SU-DHL-6 (cell line): ENCODE data around the gene ANKRD18B.
"Not testable (repeated sequence)": the region's sequence is repeated elsewhere in the genome, so short reads cannot be mapped to it uniquely, and the experiment has no call there.

Source experiments
- H2AFZ ChIP-seq: fragments of 200-600 bp; sonication (generic); 2 replicates; pipeline ENCODE4 v1.6.1; 2014; ENCODE audit warnings: low read depth, mild to moderate bottlenecking, moderate library complexity, mixed read lengths, antibody characterized with exemption, low read length; ENCODE audit not compliant: severe bottlenecking
- H3F3A ChIP-seq: fragments of 200-600 bp; shearing (Covaris generic); 2 replicates; pipeline ENCODE4 v1.6.0; 2016; ENCODE audit warnings: antibody characterized with exemption, mild to moderate bottlenecking; ENCODE audit not compliant: insufficient read depth
- H3K27ac ChIP-seq: fragments of 200-600 bp; sonication (generic); 2 replicates; pipeline ENCODE4 v1.5.1; 2016; ENCODE audit warnings: low read depth, mild to moderate bottlenecking, low read length, moderate library complexity, mixed read lengths
- H3K27me3 ChIP-seq: fragments of 200-600 bp; sonication (generic), shearing (Covaris generic); 2 replicates; pipeline ENCODE4 v1.6.0; 2014; ENCODE audit warnings: mild to moderate bottlenecking, low read length
- H3K36me3 ChIP-seq: fragments of 200-600 bp; sonication (generic); 2 replicates; pipeline ENCODE4 v1.6.1; 2014; ENCODE audit warnings: mild to moderate bottlenecking, low read length, mixed read lengths
- H3K4me2 ChIP-seq: fragments of 300-600, 200-600 bp; shearing (Covaris generic), sonication (generic); 2 replicates; pipeline ENCODE4 v1.6.0; 2014; ENCODE audit warnings: low read length, low read depth, mild to moderate bottlenecking; ENCODE audit not compliant: poor library complexity, severe bottlenecking
- H3K4me3 ChIP-seq: fragments of 200-600 bp; sonication (generic); 2 replicates; pipeline ENCODE4 v1.5.1; 2014; ENCODE audit warnings: antibody characterized with exemption, low read length, mild to moderate bottlenecking, mixed read lengths; ENCODE audit not compliant: insufficient read depth, poor library complexity, severe bottlenecking
- H3K79me2 ChIP-seq: fragments of 200-600 bp; sonication (generic); 2 replicates; pipeline ENCODE4 v1.6.1; 2014; ENCODE audit warnings: mild to moderate bottlenecking, low read length, moderate library complexity; ENCODE audit not compliant: insufficient read depth
- H3K9ac ChIP-seq: fragments of 200-600 bp; sonication (generic); 2 replicates; pipeline ENCODE4 v1.7.0; 2014; ENCODE audit warnings: mild to moderate bottlenecking, low read length
- H3K9me2 ChIP-seq: fragments of 200-600 bp; sonication (generic); replicated peaks from 2 replicates; pipeline ENCODE4 v1.6.1; 2014; ENCODE audit warnings: low read length; ENCODE audit not compliant: insufficient read depth
- H3K9me3 ChIP-seq: fragments of 200-600 bp; sonication (generic); 2 replicates; pipeline ENCODE4 v1.6.1; 2014; ENCODE audit warnings: low read length, mixed read lengths; ENCODE audit not compliant: insufficient read depth
- H4K20me1 ChIP-seq: fragments of 200-600 bp; sonication (generic); 2 replicates; pipeline ENCODE4 v1.6.1; 2014; ENCODE audit warnings: low read depth, mild to moderate bottlenecking, antibody characterized with exemption, low read length, moderate library complexity, mixed read lengths
- CTCF ChIP-seq: fragments of 200-600 bp; sonication (generic); IDR thresholded peaks from one replicate; pipeline ENCODE4 v1.5.1; 2017; ENCODE audit warnings: antibody characterized with exemption, mild to moderate bottlenecking, low read length, moderate library complexity; ENCODE audit not compliant: insufficient read depth, poor library complexity, severe bottlenecking
- EZH2phosphoT487 ChIP-seq: fragments of 200-600 bp; sonication (generic), shearing (Covaris generic); conservative IDR thresholded peaks from 2 replicates; pipeline ENCODE4 v1.6.1; 2018; ENCODE audit warnings: mild to moderate bottlenecking, antibody characterized with exemption, low read length, moderate library complexity, mixed read lengths

Gene ANKRD18B

GRCh38 chr9:33498387-33498786 lies 25.7 kb upstream of the ANKRD18B start:
- no peaks in the 10 kb centered on the region for H3K79me2 ChIP-seq
- H4K20me1 ChIP-seq = no peaks in the 10 kb centered on the region
- no peak overlapping the region for H3K9ac ChIP-seq
- 0 out of 2 replicates have a peak, but pooled peaks cover 3% of the 10 kb centered on the region for H3F3A ChIP-seq
- H3K9me2 ChIP-seq = no peaks in the 10 kb centered on the region
- no peaks in the 10 kb centered on the region for H3K9me3 ChIP-seq
- H3K4me3 ChIP-seq = no peak overlapping the region
- no peak for TF ChIP-seq EZH2phosphoT487
- no peak for TF ChIP-seq CTCF
- no peaks in the 10 kb centered on the region for H3K36me3 ChIP-seq
- no peak overlapping the region for H3K4me2 ChIP-seq
- H3K27me3 ChIP-seq = no peaks in the 10 kb centered on the region
- no peak overlapping the region for H3K27ac ChIP-seq
- H2AFZ ChIP-seq = no peak overlapping the region

- H3K9me3 ChIP-seq = no peaks in the 10 kb centered on the region
- TF ChIP-seq EZH2phosphoT487 (no peak), CTCF (no peak)
- no peaks in the 10 kb centered on the region for H3F3A ChIP-seq
- no peaks in the 10 kb centered on the region for H3K9me2 ChIP-seq
- no peak overlapping the region for H3K27ac ChIP-seq
- H3K27me3 ChIP-seq = no peaks in the 10 kb centered on the region
- H3K4me3 ChIP-seq = no peak overlapping the region
- H3K36me3 ChIP-seq = no peaks in the 10 kb centered on the region
- no peaks in the 10 kb centered on the region for H4K20me1 ChIP-seq
- H3K9ac ChIP-seq = no peak overlapping the region
- no peak overlapping the region for H2AFZ ChIP-seq
- no peak overlapping the region for H3K4me2 ChIP-seq
- no peaks in the 10 kb centered on the region for H3K79me2 ChIP-seq
Measured at GRCh38 chr9:33506626-33507370, 17.3 kb upstream of the ANKRD18B start.

GRCh38 chr9:33510262-33511183 lies 13.5 kb upstream of the ANKRD18B start:
- no peaks in the 10 kb centered on the region for H4K20me1 ChIP-seq
- H3K27me3 ChIP-seq = no peaks in the 10 kb centered on the region
- no peaks in the 10 kb centered on the region for H3K9me2 ChIP-seq
- peak overlapping the region; percentile 58 for H2AFZ ChIP-seq
- no peak overlapping the region for H3K27ac ChIP-seq
- no peaks in the 10 kb centered on the region for H3K36me3 ChIP-seq
- no peaks in the 10 kb centered on the region for H3K79me2 ChIP-seq
- no peak overlapping the region for H3K4me2 ChIP-seq
- no peak overlapping the region for H3K9ac ChIP-seq
- H3K4me3 ChIP-seq = no peak overlapping the region
- no peaks in the 10 kb centered on the region for H3K9me3 ChIP-seq
- H3F3A ChIP-seq = no peaks in the 10 kb centered on the region
- TF ChIP-seq EZH2phosphoT487 = no peak
- TF ChIP-seq CTCF = no peak

- H3K36me3 ChIP-seq, H3K79me2 ChIP-seq, H4K20me1 ChIP-seq, H3K9ac ChIP-seq, H3F3A ChIP-seq, H3K4me3 ChIP-seq, H3K4me2 ChIP-seq, H3K27me3 ChIP-seq, H3K9me2 ChIP-seq, H3K9me3 ChIP-seq, H3K27ac ChIP-seq: not testable (repeated sequence)
- H2AFZ ChIP-seq = peak overlapping the region; percentile 58
Measured at GRCh38 chr9:33511184-33511517, 12.9 kb upstream of the ANKRD18B start.

GRCh38 chr9:33512535-33512934 lies 11.5 kb upstream of the ANKRD18B start:
- H3K9me2 ChIP-seq, H3K27ac ChIP-seq, H4K20me1 ChIP-seq, H3K9ac ChIP-seq, H3K36me3 ChIP-seq, H2AFZ ChIP-seq, H3K27me3 ChIP-seq, H3K4me2 ChIP-seq, H3K9me3 ChIP-seq, H3F3A ChIP-seq, H3K4me3 ChIP-seq, H3K79me2 ChIP-seq: not testable (repeated sequence)
